Endothelial cell of umbilical vein (primary cell): ENCODE results near the gene MED29.

Source experiments
- EZH2 ChIP-seq: IDR thresholded peaks from 2 replicates; pipeline ENCODE4 v1.6.1; 2012; ENCODE audit warnings: borderline replicate concordance, low read depth, mild to moderate bottlenecking, moderate library complexity, low read length, inconsistent platforms; ENCODE audit not compliant: severe bottlenecking
- MYC ChIP-seq: IDR thresholded peaks from one replicate; pipeline ENCODE4 v1.6.1; 2011; ENCODE audit warnings: mild to moderate bottlenecking, low read depth, low read length
- POLR2A ChIP-seq: IDR thresholded peaks from 2 replicates; pipeline ENCODE4 v1.6.1; 2012; ENCODE audit warnings: low read depth, mild to moderate bottlenecking, control low read depth, low read length
- POLR2AphosphoS5 ChIP-seq: IDR thresholded peaks from 2 replicates; pipeline ENCODE4 v1.6.1; 2012; ENCODE audit warnings: low read depth, mild to moderate bottlenecking, control low read depth, low read length, moderate library complexity; ENCODE audit not compliant: insufficient read depth
- TF ChIP-seq, protein P1 (sequence below), 2 donors: IDR thresholded peaks; 1 replicate in 1 of 2; 2 replicates in 1 of 2; pipeline ENCODE4 v1.5.1; 2011; ENCODE audit warnings: low read length in 2 of 2, mild to moderate bottlenecking in 2 of 2, moderate library complexity in 2 of 2, control low read depth in 1 of 2, inconsistent platforms in 1 of 2, low read depth in 1 of 2; ENCODE audit not compliant: insufficient read depth in 1 of 2; ENCODE audit errors: extremely low read depth in 1 of 2
- TF ChIP-seq, protein P2 (sequence below): IDR thresholded peaks from 2 replicates; pipeline ENCODE4 v1.6.1; 2011; ENCODE audit not compliant: insufficient read depth, insufficient read length

DNA sequence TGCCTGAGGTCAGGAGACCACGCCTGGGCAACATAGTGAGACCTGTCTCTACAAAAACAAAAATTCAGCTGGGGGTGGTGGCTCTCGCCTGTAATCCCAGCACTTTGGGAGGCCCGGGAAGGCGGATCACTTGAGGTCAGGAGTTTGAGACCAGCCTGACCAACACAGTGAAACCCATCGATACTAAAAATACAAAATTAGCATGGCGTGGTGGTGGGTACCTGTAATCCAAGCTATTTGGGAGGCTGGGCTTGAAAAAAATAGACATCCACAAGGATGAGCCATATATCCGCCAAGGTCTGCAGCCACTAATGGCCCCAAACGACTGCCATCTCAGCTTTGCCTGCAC is 41.5 kb downstream of the MED29 start:
- TF ChIP-seq, protein P1, sequence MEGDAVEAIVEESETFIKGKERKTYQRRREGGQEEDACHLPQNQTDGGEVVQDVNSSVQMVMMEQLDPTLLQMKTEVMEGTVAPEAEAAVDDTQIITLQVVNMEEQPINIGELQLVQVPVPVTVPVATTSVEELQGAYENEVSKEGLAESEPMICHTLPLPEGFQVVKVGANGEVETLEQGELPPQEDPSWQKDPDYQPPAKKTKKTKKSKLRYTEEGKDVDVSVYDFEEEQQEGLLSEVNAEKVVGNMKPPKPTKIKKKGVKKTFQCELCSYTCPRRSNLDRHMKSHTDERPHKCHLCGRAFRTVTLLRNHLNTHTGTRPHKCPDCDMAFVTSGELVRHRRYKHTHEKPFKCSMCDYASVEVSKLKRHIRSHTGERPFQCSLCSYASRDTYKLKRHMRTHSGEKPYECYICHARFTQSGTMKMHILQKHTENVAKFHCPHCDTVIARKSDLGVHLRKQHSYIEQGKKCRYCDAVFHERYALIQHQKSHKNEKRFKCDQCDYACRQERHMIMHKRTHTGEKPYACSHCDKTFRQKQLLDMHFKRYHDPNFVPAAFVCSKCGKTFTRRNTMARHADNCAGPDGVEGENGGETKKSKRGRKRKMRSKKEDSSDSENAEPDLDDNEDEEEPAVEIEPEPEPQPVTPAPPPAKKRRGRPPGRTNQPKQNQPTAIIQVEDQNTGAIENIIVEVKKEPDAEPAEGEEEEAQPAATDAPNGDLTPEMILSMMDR (IDR thresholded peaks at IDR 0.05; ENCODE audit: extremely low read depth in 1 of 2, insufficient read depth in 1 of 2, low read depth in 1 of 2, low read length in 2 of 2), result no peak
- no peak for TF ChIP-seq MYC
- no peak for TF ChIP-seq POLR2A
- TF ChIP-seq, protein P2, sequence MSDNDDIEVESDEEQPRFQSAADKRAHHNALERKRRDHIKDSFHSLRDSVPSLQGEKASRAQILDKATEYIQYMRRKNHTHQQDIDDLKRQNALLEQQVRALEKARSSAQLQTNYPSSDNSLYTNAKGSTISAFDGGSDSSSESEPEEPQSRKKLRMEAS, result no peak
- TF ChIP-seq EZH2, result no peak
- no peak for TF ChIP-seq POLR2AphosphoS5
